B cell (primary cell): ENCODE data around the gene GPRC5B.

Experiments used
- CTCF ChIP-seq: fragments of 200-600 bp; IDR thresholded peaks from one replicate; pipeline ENCODE4 v1.8.0; 2022; ENCODE audit warnings: antibody characterized with exemption, mild to moderate bottlenecking
- EZH2 ChIP-seq: IDR thresholded peaks from 2 replicates; pipeline ENCODE4 v1.6.1; 2012; ENCODE audit warnings: borderline replicate concordance, low read depth, mild to moderate bottlenecking, moderate library complexity, low read length; ENCODE audit not compliant: insufficient read depth, poor library complexity, severe bottlenecking

- TF ChIP-seq CTCF, result no peak
- TF ChIP-seq EZH2, result no peak
Observed at GRCh38 chr16:19864566-19864965, 20.1 kb downstream of the GPRC5B start.
